ENCODE results near the gene ABR.

The ABR gene

DNA sequence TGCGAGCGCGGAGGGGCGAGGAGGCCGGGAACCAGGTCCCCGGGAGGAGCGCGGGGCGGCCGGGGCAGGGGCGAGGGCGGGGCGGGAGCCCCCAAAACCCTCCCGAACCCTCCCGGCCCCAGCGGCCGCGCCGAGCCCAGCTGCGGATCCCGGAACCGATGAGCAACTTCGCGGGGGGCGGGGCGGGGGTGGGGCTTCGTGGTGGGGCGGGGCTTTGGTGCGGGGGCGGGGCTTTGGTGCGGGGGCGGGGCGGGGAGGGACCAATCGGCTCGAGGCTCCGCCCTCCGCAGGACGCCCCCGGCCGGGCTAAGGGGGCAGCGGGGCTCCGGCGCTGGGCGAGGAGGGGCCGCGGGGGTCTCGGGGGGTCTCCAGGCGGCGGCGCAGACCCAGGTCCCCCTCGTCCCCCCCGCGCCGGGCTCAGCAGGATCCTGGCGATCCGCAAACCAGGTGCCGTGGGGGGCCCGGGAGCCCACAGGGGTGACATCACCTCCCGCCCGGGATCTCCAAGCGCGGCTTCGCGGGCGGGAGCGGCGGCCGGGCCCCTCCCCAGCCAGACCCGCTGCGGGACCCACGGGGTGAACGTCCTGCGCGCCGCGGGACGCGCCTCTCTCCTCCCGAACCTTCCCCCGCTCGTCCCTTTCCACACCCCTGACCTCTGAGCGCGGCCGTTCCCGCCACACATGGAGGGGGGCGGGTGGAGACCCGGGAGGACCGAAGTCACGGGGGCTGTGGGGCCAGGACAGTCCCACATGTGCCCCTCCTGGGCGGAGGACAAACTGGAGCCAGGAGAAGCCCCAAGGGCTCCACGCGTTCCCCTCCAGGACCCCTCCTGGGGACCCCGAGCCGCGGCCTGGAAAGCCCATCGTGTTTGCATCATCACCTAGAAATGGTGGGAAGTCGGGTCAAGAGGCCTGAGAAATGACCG, at the start of gene ABR:
ABR (minus strand) TSS at position 164 of the 925 bp plus-strand sequence. CDS start 254 bp downstream, outside the sequence.
- in situ Hi-C loops (cut with MboI; ENCODE audit: low sequenced_read_pairs): no loop called here

DNA sequence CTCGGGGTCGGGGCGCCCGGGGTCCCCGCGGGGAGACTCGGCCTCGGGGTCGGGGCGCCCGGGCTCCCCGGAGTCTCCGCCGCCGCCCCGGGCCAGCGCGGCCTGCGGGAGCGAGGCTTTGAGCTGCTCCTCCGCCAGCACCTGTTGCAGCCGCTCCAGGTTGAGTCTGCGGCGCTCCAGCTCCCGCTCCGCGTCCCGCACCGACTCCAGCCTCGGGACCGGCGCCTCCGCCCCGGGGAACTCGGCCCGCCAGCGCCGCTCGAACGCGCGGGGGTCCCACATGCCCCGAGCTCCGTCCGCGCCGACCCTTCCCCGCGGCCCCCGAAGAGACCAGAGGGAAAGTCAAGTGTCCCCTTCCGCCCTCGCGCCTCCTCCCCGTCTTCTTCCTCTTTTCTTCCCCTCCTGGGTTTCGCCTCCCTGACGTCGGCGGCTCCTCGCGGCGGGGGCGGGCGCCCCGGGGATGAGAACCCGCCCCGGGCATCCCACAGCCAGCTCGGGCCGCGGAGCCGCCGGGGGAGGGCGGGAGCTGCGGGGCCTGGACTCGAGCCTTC, 49.6 kb upstream of the ABR start:
- in situ Hi-C loops (cut with MboI; ENCODE audit: low sequenced_read_pairs): no loop called here

DNA sequence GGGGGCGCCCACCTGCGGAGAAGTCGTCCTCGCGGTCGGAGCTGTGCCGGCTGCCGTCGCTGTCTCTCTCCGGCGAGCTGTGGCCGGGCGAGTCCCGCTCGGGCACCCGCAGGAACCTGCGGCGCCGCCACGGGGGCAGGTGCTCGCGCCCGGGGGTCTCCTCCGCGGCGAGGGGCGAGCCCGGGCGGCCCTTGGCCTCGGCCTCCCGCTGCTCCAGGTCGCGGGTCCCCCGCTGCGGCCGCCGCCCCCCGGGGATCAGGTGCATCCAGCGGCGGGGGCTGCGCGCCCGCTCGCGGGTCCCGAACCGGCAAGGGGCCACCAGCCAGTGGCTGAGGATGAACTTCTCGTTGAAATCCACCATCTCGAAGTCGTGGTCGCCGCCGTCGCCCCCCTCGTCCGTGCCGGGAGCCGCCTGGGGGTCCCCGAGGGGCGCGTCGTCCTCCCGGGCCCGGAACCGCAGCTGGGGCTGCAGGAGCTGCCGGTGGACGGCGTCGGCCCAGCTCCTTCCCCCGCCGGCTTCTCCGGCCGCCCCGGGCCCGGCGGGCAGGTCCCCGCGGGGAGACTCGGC, 49.1 kb upstream of the ABR start:
- in situ Hi-C loops (cut with MboI; ENCODE audit: low sequenced_read_pairs): no loop called here

DNA sequence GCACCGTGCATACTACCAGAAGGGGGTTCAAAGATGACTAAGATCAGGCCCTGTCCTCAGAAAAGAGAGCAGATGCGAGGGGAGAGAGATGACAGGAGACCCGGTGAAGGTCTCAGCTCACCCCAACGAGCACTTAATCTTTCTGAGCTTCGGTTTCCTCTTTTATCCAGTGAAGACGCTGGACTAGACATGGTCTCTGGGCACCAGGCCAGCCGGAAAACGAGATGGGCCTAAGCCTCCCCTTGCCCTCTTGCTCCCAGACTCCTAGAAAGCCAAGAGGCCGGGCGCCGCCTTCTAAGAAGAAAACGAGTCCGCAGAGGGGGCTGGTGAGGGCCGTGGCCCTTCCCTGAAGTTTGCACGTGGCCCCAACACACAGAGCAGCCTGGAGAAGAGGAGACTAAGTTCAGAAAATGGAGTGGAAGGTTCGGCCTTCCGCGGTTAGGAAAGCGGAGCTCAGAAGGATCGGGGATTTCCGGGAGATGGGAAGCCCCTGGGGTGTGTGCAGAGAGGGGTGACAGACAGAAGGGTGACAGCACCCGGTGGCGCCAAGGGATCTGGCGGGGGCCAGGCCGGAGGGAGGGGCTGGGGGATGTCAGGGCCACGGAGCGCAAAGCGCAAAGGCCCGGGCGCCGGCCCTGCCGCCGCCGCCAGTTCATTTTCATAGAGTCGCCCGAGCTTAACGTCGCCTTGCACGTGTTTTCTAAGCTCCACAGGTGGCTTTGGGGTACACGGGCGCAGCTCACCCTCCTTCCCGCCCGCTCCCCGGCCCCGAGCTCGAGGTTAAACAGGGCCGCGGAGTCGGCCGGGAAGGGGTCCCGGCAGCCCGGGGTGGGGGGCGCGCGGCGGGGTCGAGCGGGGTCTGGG, 48.4 kb upstream of the ABR start:
- in situ Hi-C loops (cut with MboI; ENCODE audit: low sequenced_read_pairs): no loop called here

DNA sequence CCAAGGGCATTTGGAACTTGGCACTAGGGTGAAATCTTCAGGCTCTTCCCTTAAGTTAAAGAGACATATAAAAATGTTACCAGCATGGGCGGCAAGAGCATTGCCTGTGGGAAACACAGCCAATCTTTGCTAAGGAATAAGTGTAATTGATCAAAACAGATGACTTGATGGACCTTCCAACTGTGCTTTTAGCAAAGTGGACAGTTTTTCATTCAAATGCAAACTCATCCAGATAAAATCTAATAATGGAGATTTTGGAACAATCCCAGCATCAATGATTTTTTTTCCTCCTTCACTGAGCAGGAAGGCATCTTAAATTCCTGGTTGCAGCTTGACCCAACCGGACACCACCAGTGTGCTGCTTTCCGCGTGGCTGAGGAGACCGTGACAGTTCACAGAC, 47.6 kb upstream of the ABR start:
- in situ Hi-C loops (cut with MboI; ENCODE audit: low sequenced_read_pairs): no loop called here

DNA sequence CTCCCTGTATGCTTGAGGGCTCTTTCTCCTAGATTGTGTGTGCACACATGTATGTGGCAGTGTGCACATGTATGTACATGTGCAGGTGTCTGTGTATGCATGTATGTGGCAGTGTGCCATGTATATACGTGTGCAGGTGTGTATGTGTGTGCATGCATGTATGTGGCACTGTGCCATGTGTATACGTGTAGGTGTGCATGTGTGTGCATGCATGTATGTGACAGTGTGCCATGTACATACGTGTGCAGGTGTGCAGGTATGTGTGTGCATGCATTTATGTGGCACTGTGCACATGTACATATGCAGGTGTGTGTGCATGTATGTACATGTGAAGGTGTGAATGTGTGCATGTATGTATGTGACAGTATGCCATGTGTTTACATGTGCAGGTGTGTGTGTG, 46.5 kb upstream of the ABR start:
- in situ Hi-C loops (cut with MboI; ENCODE audit: low sequenced_read_pairs): no loop called here

DNA sequence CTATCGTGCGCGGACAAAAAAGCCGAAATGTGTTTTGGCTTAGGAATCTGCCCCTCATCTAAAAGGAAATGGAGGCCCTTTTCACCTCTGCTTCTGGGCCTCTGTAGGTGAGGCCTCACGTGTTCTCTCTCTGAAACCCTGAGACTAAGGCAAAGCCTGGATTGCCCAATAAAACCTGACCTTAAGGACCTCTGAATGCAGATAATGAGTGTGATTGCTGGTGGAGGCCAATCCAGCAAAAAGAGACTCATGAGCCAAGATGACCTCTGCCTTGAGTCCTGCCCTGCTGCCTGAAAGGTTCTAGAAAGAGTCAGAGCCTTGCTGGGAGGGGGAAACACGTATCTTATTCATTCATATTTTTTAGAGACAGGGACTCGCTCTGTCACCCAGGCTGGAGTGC, 44.5 kb upstream of the ABR start:
- in situ Hi-C loops (cut with MboI; ENCODE audit: low sequenced_read_pairs): no loop called here

DNA sequence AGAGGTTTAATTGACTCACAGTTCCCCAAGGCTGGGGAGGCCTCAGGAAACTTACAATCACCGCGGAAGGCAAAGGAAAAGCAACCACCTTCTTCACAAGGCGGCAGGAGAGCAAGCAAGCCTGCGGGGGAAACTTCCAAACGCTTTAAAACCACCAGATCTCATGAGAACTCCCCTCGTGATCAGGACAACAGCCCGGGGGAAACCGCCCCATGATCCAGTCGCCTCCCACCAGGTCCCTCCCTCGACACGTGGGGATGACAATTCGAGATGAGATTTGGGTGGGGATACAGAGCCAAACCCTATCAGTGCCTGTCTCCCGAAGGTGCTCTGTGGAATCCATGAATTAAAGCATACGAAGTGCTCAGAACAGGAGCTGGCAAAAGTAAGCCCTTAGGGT, 43.9 kb upstream of the ABR start:
- in situ Hi-C loops (cut with MboI; ENCODE audit: low sequenced_read_pairs): no loop called here

DNA sequence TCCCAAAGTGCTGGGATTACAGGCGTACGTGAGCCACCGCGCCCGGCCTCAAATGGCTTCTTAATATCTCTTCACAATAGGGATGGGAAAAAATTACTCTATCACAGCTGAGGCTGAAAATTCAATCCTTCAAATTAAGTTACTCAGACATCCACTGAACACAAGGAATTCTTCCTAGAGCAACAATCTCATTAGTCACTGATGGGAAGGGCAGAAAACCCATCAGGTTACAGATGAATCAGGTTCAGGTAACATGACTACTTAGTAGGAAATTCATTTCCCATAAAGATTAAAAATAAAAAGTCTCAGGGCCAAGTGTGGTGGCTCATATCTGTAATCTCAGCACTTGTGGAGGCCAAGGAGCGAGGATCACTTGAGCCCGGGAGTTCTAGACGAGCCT, 42.5 kb upstream of the ABR start:
- in situ Hi-C loops (cut with MboI; ENCODE audit: low sequenced_read_pairs): no loop called here

DNA sequence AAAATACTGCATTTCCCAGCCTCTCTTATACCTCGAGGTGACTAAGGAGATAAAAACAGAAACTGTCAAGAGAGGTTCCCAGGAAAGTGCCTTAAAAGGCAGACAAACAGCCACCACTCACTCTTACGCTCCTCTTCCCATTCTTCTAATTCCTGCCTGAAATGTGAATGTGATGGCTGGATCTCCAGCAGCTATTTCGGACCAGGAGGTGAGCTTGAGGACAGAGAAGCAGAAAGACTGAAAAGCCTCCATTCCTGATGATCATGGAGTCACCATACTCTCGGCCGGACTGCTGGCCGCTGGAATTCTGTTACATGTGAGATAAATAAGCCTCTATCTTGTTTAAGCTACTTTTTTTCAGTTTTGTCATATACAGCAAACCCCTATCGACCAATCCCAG, 41.4 kb upstream of the ABR start:
- in situ Hi-C loops (cut with MboI; ENCODE audit: low sequenced_read_pairs): no loop called here

DNA sequence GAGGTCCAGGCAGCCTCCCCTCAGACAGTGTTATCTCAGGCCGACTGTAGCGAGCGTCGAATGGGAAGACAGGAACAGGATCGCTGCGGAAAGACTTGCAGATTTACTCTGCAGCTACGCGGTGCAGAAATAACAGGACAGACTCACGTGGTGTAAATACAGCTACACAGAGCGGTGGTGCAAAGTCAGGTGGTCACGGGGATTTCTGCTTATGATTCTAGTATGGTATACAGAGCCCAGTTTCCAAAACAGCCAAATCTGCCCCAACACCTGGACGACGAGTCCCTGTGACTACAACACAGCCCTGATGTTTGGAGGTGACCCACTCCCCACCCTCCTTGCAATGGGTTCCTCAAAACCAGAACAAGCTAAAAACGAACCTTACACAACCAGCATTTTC, 40.6 kb upstream of the ABR start:
- in situ Hi-C loops (cut with MboI; ENCODE audit: low sequenced_read_pairs): no loop called here

DNA sequence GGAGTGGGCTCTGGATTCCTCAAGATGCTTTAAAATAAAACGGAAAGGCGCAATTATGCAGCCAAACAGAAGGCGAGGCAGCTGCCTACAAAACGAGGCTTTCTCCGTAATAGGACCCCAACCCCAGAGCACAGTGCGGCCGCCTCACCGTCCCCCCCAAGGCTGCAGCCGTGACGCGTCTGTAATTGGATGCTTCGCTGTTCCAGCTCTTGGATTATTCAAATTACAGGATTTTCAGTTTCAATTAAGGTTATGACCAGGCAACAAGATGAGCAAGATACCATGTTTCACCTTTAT, 37.3 kb upstream of the ABR start:
- in situ Hi-C loops (cut with MboI; ENCODE audit: low sequenced_read_pairs): no loop called here

DNA sequence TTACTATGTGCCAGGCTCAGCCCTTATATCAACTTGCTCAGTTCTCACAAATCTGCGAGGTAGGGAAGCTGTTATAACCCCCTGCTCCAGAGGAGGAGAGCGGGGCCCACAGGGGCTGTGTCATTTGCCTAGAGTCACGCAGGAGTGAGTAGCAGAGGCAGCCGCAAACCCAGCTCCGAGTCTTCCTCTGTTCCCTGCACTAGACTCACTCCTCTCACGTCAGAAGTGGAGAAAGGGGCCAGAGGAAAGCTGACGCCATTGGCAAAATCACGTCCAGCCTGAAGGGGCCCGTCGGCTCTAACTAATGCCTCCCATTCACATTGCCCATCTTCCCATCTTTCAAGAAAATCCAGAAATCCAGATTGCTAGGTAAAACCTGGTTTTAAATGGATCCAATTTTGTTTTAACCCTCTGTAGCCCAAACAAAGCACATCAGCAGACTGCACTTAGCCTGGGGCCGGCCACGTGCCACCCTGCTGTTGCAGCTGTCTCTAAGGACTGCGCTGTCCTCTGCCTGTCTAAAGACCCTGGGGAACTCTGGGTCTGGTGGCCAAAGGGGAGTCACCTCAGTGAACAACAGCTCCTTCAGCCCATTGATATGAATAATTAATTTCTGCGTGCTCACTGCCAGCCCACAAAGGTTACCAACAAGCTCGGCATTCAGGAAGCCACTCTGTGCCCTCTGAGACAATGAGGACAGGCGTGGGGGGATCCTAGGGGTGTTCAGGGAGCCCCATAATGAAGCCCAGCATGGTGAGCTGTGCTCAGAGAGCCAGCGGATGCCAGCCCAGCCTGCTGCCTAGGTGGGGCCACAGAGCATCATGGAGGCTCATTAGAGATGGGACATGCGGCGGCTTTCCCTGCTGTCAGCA, 36.7 kb upstream of the ABR start:
- in situ Hi-C loops (cut with MboI; ENCODE audit: low sequenced_read_pairs): no loop called here

DNA sequence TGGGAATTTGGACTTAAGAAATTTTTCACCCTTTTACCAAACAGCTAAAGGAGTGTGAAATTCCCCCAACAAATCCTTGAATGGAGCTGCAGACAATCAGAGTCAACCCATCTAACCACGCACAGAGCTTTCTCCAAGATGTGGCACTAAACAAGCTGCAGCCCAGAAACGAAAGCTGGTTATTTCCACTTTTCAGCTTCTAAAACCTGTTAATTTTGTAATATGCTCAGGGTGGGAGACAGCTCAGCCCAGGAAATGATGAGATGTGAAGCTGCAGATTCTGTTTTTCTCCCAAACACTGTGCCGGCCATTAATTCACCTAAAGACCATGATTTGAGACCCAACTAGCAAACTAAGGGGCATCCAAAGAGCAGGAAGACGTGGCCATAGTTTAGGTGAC, 33.2 kb upstream of the ABR start:
- in situ Hi-C loops (cut with MboI; ENCODE audit: low sequenced_read_pairs): no loop called here

DNA sequence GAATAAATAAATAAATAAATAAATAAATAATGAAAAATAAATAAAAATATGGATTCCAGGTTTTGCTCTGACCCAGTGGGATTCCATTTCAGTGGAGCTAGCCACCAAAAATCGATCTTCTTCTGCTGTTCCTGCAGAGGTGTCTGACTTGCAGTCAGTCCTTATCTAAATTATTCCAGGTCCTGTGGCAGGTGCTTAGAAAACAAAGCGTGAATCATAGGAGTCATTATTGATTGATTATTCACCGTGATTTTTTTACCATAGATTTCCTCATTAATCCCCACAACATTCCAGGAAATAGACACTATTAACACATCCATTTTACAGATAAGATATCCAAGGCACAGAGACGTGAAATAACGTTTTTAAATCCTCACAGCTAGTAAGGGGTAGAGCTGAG, 31.5 kb upstream of the ABR start:
- in situ Hi-C loops (cut with MboI; ENCODE audit: low sequenced_read_pairs): no loop called here

DNA sequence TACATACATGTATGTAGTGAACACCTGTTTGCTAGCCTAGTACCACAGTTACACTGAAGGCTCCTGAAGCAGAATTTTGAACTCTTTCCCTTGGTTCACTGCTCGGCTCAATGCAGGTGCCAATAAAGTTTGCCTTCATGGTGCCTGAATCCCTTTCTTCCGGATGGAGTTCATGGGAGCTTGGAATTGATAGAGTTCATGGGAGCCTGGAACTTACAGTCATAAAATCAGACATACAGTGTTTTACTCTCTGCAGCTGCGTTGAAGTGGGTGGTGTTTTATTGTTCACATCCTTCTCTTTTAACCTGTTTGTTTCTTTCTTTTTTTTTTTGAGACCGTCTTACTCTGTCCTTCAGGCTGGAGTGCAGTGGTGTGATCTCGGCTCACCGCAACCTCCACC, 29.2 kb upstream of the ABR start:
- in situ Hi-C loops (cut with MboI; ENCODE audit: low sequenced_read_pairs): no loop called here

DNA sequence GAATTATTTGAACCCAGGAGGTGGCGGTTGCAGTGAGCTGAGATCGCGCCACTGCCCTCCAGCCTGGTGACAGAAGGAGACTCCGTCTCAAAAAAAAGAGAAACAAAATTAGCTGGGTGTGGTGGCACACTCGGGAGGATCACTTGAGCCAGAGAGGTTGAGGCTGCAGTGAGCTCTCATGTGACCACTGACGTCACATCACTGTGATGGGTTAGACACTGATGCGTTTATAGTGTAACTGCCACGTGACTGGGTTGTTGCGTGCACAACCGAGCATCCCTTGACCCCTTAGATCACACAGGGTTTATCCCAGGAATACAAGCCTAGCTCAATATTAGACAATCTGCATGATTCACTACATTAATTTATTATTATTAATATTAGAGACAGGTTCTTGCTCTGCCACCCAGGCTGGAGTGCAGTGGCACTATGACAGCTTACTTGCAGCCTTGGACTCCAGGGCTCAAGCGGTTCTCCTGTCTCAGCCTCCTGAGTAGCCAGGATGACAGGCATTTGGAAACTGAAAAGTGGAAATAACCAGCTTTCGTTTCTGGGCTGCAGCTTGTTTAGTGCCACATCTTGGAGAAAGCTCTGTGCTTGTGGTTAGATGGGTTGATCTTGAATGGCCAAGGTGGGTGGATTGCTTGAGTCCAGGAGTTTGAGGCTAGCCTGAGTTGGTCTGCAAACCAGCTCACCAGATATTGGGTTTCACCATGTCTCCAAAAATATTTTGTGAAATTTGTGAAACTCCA, 26.4 kb upstream of the ABR start:
- in situ Hi-C loops (cut with MboI; ENCODE audit: low sequenced_read_pairs): no loop called here

DNA sequence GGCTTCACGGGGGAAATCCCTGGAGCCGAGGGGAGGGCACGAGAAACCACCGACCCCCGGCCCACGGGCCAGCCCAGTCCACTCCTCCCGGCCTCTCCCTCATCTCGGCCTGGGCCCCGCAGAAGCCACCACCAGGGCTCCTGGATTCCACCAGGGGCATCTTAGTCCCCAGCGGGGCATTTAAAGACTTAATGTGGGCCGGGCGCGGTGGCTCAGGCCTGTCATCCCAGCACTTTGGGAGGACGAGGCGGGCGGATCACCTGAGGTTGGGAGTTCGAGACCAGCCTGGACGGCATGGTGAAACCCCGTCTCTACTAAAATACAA, 24.1 kb upstream of the ABR start:
- in situ Hi-C loops (cut with MboI; ENCODE audit: low sequenced_read_pairs): no loop called here

DNA sequence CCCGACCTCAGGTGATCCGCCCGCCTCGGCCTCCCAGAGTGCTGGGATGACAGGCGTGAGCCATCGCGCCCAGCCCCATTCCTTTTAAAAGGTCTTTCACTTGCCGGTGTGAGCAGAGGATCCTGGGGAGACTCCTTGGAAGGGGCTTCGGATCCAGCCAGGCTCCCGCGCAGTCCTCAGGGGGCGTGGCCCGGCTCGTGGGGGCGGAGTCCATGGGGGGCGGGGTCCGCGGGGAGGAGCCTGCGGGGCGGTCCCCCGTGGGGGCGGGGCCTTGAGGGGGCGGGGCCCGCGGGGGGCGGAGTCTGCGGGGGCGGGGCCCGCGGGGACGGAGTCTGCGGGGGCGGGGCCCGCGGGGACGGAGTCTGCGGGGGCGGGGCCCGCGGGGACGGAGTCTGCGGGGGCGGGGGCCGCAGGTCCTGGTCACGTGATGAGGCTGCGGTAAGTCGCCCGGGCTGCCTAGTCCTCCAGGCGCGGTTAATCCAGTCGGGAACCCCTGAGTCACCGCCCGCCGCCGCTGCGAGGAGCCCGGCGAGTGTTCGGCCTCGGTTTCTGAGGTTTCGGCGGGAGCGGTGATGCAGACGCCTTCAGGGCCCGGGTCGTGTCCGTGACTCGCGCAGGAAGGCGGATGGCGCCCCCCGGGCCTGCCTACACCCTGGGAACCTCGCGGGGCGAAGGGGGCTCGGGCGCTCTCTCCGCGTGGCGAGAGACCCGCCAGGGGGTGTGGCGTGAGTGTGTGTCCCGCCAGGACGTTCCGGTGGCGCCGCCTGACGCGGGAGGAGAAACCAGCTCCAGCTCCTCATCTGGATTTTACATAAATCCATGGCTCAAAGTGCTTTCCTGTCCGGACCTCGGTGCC, 23.6 kb upstream of the ABR start:
- in situ Hi-C loops (cut with MboI; ENCODE audit: low sequenced_read_pairs): no loop called here
